Upper lobe of right lung (tissue), 1 donor: ENCODE results near the gene SLC25A44. TPM values are rescaled to one million over a fixed set of nuclear protein-coding genes. Genes with fewer than 3 reads are reported as not detected.

Experiments
- ATAC-seq: fragments of 200-7000 bp; cut with Tn5 transposase; one replicate; pipeline ENCODE4 v1.9.1; 2020; ENCODE audit warnings: mild to moderate bottlenecking, moderate library complexity
- DNase-seq: peaks from one replicate; pipeline ENCODE4 v3.0.0-alpha.2; 2020
- H3K27ac ChIP-seq: fragments of 200-600 bp; one replicate; pipeline ENCODE4 v1.8.0; 2022
- H3K27me3 ChIP-seq: fragments of 200-600 bp; one replicate; pipeline ENCODE4 v1.8.0; 2022; ENCODE audit warnings: mild to moderate bottlenecking
- H3K36me3 ChIP-seq: fragments of 200-600 bp; one replicate; pipeline ENCODE4 v1.8.0; 2022
- H3K4me1 ChIP-seq: fragments of 200-600 bp; one replicate; pipeline ENCODE4 v1.8.0; 2022
- H3K4me3 ChIP-seq: fragments of 200-600 bp; one replicate; pipeline ENCODE4 v1.8.0; 2022; ENCODE audit warnings: mild to moderate bottlenecking
- H3K9me3 ChIP-seq: fragments of 200-600 bp; one replicate; pipeline ENCODE4 v1.8.0; 2022
- intact Hi-C: fragments of 100-400 bp; cut with DNase I; formaldehyde crosslinking; loops from one replicate; pipeline ENCODE4 v1.11.0; 2022
- total RNA-seq: library from RNA; stranded (reverse); fragmentation: NEBNext Ultra II Directional; extraction: Animal tissue kit (Norgen Biotek cat#: 25700); gene quantifications from one replicate; pipeline ENCODE4 v1.2.1, GENCODE V29; 2021
- TF ChIP-seq, protein P1 (sequence below): fragments of 200-600 bp; IDR thresholded peaks from one replicate; pipeline ENCODE4 v1.8.0; 2022; ENCODE audit warnings: antibody characterized with exemption
- donor health status: DM: no; HTN: yes; CAD: no; lungs with severe emphysema.

The SLC25A44 gene
- total RNA-seq, 1 donor from 2014 or later = 24.9 TPM

DNA sequence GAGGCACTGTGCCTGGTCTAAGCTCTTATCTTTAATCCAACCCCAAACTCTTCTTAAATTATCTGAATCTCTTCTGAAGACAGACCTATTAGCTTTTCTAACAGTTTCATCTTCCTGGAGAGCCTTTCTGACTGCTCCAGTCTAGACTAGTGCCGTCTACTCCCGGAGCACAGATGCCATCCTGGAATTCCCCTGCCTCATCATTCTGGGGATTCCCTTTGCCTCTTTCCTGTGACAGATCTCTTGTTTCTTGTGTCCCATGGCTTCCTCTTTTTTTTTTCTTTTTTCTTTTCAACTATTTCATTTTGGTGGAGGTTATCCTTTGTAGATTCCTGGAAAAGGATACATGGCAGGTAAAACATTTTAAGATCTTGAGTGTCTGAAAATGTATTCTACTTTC, 28.8 kb upstream of the SLC25A44 start:
- TF ChIP-seq, protein P1, sequence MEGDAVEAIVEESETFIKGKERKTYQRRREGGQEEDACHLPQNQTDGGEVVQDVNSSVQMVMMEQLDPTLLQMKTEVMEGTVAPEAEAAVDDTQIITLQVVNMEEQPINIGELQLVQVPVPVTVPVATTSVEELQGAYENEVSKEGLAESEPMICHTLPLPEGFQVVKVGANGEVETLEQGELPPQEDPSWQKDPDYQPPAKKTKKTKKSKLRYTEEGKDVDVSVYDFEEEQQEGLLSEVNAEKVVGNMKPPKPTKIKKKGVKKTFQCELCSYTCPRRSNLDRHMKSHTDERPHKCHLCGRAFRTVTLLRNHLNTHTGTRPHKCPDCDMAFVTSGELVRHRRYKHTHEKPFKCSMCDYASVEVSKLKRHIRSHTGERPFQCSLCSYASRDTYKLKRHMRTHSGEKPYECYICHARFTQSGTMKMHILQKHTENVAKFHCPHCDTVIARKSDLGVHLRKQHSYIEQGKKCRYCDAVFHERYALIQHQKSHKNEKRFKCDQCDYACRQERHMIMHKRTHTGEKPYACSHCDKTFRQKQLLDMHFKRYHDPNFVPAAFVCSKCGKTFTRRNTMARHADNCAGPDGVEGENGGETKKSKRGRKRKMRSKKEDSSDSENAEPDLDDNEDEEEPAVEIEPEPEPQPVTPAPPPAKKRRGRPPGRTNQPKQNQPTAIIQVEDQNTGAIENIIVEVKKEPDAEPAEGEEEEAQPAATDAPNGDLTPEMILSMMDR = no peak
- peaks cover 19% of the 10 kb centered on the region for H3K4me1 ChIP-seq
- ATAC-seq (no peak), DNase-seq (no peak)
- no peak overlapping the region for H3K27ac ChIP-seq
- H3K9me3 ChIP-seq = no peaks in the 10 kb centered on the region
- H3K4me3 ChIP-seq = no peak overlapping the region
- no peaks in the 10 kb centered on the region for H3K36me3 ChIP-seq
- intact Hi-C loops = no loop called here
- H3K27me3 ChIP-seq = no peaks in the 10 kb centered on the region

DNA sequence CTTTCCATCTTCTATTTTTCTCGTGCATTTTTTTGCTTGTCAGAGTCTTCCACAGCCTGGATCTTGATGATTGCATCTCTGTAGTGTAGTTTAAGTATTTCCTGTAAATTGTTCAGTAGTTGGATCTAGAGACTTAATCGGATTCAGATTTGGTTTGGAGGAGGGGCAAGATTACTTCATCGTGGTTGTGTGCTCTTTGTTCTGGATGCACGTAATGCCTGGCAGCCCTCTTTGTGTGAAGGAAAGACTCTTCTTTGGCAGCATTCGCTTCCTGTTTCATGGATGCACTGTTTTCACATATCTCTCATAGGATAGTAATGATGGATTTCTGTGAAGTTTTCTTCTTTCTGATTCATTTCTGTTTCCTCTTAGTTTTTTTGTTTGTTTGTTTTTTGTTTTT, 26.4 kb upstream of the SLC25A44 start:
- no peaks in the 10 kb centered on the region for H3K27me3 ChIP-seq
- H3K9me3 ChIP-seq = no peaks in the 10 kb centered on the region
- ATAC-seq (no peak), DNase-seq (no peak)
- H3K4me3 ChIP-seq = no peak overlapping the region
- TF ChIP-seq, protein P1 = no peak
- intact Hi-C loops = no loop called here
- peaks cover 6% of the 10 kb centered on the region for H3K4me1 ChIP-seq
- no peaks in the 10 kb centered on the region for H3K36me3 ChIP-seq
- H3K27ac ChIP-seq = no peak overlapping the region

- no peaks in the 10 kb centered on the region for H3K27me3 ChIP-seq
- no peaks in the 10 kb centered on the region for H3K9me3 ChIP-seq
- DNase-seq = no peak
- no peaks in the 10 kb centered on the region for H3K4me1 ChIP-seq
- H3K27ac ChIP-seq = no peak overlapping the region
- ATAC-seq = no peak
- peaks cover 5% of the 10 kb centered on the region for H3K36me3 ChIP-seq
- TF ChIP-seq, protein P1 = no peak
- H3K4me3 ChIP-seq = no peak overlapping the region
- intact Hi-C loops = no loop called here
These were observed 21.0 kb upstream of the SLC25A44 start for GRCh38 chr1:156172696-156173470.

DNA sequence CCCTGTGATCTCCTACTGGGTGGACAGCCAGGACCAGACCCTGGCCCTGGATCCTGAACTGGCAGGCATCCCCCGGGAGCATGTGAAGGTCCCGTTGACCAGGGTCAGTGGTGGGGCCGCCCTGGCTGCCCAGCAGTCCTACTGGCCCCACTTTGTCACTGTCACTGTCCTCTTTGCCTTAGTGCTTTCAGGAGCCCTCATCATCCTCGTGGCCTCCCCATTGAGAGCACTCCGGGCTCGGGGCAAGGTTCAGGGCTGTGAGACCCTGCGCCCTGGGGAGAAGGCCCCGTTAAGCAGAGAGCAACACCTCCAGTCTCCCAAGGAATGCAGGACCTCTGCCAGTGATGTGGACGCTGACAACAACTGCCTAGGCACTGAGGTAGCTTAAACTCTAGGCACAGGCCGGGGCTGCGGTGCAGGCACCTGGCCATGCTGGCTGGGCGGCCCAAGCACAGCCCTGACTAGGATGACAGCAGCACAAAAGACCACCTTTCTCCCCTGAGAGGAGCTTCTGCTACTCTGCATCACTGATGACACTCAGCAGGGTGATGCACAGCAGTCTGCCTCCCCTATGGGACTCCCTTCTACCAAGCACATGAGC, 17.2 kb upstream of the SLC25A44 start:
- H3K27me3 ChIP-seq = no peaks in the 10 kb centered on the region
- intact Hi-C loops = no loop called here
- H3K4me1 ChIP-seq = no peaks in the 10 kb centered on the region
- H3K9me3 ChIP-seq = no peaks in the 10 kb centered on the region
- DNase-seq (peak; percentile 57), ATAC-seq (no peak)
- no peak overlapping the region for H3K27ac ChIP-seq
- H3K36me3 ChIP-seq = peaks cover 5% of the 10 kb centered on the region
- no peak overlapping the region for H3K4me3 ChIP-seq
- TF ChIP-seq, protein P1 = no peak

- Histone ChIP-seq H3K27ac (no peak overlapping the region), H3K4me3 (no peak overlapping the region), H3K4me1 (no peaks in the 10 kb centered on the region), H3K9me3 (no peaks in the 10 kb centered on the region), H3K36me3 (peaks cover 5% of the 10 kb centered on the region), H3K27me3 (no peaks in the 10 kb centered on the region)
- TF ChIP-seq, protein P1 = no peak
- peak; percentile 44 for DNase-seq
- intact Hi-C loops = no loop called here
- no peak for ATAC-seq
These were observed 15.8 kb upstream of the SLC25A44 start for GRCh38 chr1:156177919-156178654.
